IMR-90 (cell line): ENCODE measurements around the gene H19. TPM values are rescaled to one million over a fixed set of nuclear protein-coding genes. Genes with fewer than 3 reads are reported as not detected.

Source experiments
- ATAC-seq: fragments of 200-7000 bp; cut with Tn5 transposase; 2 replicates; pipeline ENCODE4 v1.9.1; 2020; ENCODE audit warnings: low read depth, mild to moderate bottlenecking, moderate library complexity
- BruUV-seq: library from RNA; stranded (reverse); fragments of 400-500 nt; replicated peaks from 2 replicates; lab custom pipeline; 2021; lab: Mats Ljungman, UMichigan
- CTCF ChIA-PET: fragments of 300-600 bp; formaldehyde crosslinking; extraction: SDS; loops from one replicate; lab custom pipeline; 2021; ENCODE audit warnings: antibody characterized with exemption; lab: Yijun Ruan, JAX
- POLR2A ChIA-PET: fragments of 300-600 bp; sonication (Branson Sonifier 250); formaldehyde crosslinking; loops from one replicate; lab custom pipeline; 2022; ENCODE audit warnings: antibody characterized with exemption; ENCODE audit not compliant: unreplicated experiment; lab: Charles Lee
- DNase-seq: peaks from one replicate; pipeline ENCODE4 v3.0.0; 2013
- H2AFZ ChIP-seq: replicated peaks from 2 replicates; pipeline ENCODE3; 2013; ENCODE audit warnings: low read length, mild to moderate bottlenecking; ENCODE audit not compliant: poor library complexity
- H2AK5ac ChIP-seq: 2 replicates; pipeline ENCODE4 v1.6.1; 2013; ENCODE audit warnings: low read depth, low read length, inconsistent platforms
- H2AK9ac ChIP-seq: replicated peaks from 2 replicates; pipeline ENCODE3; 2013; ENCODE audit warnings: mild to moderate bottlenecking, low read depth, low read length, moderate library complexity; ENCODE audit not compliant: poor library complexity
- H2BK120ac ChIP-seq: 2 replicates; pipeline ENCODE4 v1.6.1; 2013; ENCODE audit warnings: low read depth, low read length, inconsistent platforms
- H2BK15ac ChIP-seq: 3 replicates; pipeline ENCODE4 v1.6.1; 2013; ENCODE audit warnings: low read depth, low read length, inconsistent platforms
- H2BK20ac ChIP-seq: 2 replicates; pipeline ENCODE4 v1.6.1; 2013; ENCODE audit warnings: low read depth, mild to moderate bottlenecking, inconsistent platforms, low read length, moderate library complexity
- H2BK5ac ChIP-seq: 2 replicates; pipeline ENCODE4 v1.6.1; 2013; ENCODE audit warnings: mild to moderate bottlenecking, low read depth, low read length, inconsistent platforms; ENCODE audit not compliant: poor library complexity, severe bottlenecking
- H3K14ac ChIP-seq: replicated peaks from 2 replicates; pipeline ENCODE4 v1.6.1; 2013; ENCODE audit warnings: low read depth, low read length, inconsistent platforms
- H3K18ac ChIP-seq: 2 replicates; pipeline ENCODE4 v1.6.1; 2013; ENCODE audit warnings: low read depth, low read length, control low read depth
- H3K23ac ChIP-seq: 2 replicates; pipeline ENCODE4 v1.6.1; 2013; ENCODE audit warnings: low read depth, low read length, inconsistent platforms
- H3K27ac ChIP-seq: 2 replicates; pipeline ENCODE4 v1.5.1; 2013; ENCODE audit warnings: mild to moderate bottlenecking, control low read depth, low read length; ENCODE audit not compliant: insufficient read depth
- H3K27me3 ChIP-seq: 2 replicates; pipeline ENCODE4 v1.6.1; 2013; ENCODE audit warnings: low read length; ENCODE audit not compliant: control insufficient read depth, insufficient read depth
- H3K36me3 ChIP-seq: 2 replicates; pipeline ENCODE4 v1.6.1; 2013; ENCODE audit warnings: low read length, mixed read lengths; ENCODE audit not compliant: control insufficient read depth, insufficient read depth
- H3K4ac ChIP-seq: 2 replicates; pipeline ENCODE4 v1.6.1; 2013; ENCODE audit warnings: low read depth, low read length, inconsistent platforms
- H3K4me1 ChIP-seq: 2 replicates; pipeline ENCODE4 v1.6.1; 2013; ENCODE audit warnings: low read length, mixed read lengths; ENCODE audit not compliant: control insufficient read depth, insufficient read depth
- H3K4me2 ChIP-seq: 2 replicates; pipeline ENCODE4 v1.6.1; 2013; ENCODE audit warnings: low read depth, mild to moderate bottlenecking, control low read depth, low read length, moderate library complexity
- H3K4me3 ChIP-seq: 2 replicates; pipeline ENCODE4 v1.5.1; 2013; ENCODE audit warnings: low read depth, mild to moderate bottlenecking, control low read depth, low read length, moderate library complexity; ENCODE audit not compliant: insufficient read depth
- H3K56ac ChIP-seq: 2 replicates; pipeline ENCODE4 v1.6.1; 2013; ENCODE audit warnings: low read length, inconsistent platforms; ENCODE audit not compliant: insufficient read depth; ENCODE audit errors: extremely low read depth
- H3K79me1 ChIP-seq, 2 experiments: 2 replicates each; pipeline ENCODE4 v1.6.1; 2013; ENCODE audit warnings: low read length in 2 of 2, inconsistent platforms in 1 of 2, low read depth in 1 of 2
- H3K9ac ChIP-seq: 2 replicates; pipeline ENCODE4 v1.6.1; 2013; ENCODE audit warnings: low read depth, low read length, control low read depth
- H3K9me1 ChIP-seq: 2 replicates; pipeline ENCODE4 v1.6.1; 2013; ENCODE audit warnings: low read length, inconsistent platforms; ENCODE audit not compliant: insufficient read depth
- H3K9me3 ChIP-seq: 2 replicates; pipeline ENCODE4 v1.6.1; 2013; ENCODE audit warnings: low read length; ENCODE audit not compliant: control insufficient read depth, insufficient read depth
- H4K20me1 ChIP-seq: 2 replicates; pipeline ENCODE4 v1.6.1; 2013; ENCODE audit warnings: low read length, inconsistent platforms; ENCODE audit not compliant: insufficient read depth
- H4K5ac ChIP-seq: 2 replicates; pipeline ENCODE4 v1.6.1; 2013; ENCODE audit warnings: mild to moderate bottlenecking, low read depth, low read length, control low read depth
- H4K8ac ChIP-seq, 2 experiments: 2 replicates each; pipeline ENCODE4 v1.6.1; 2013; ENCODE audit warnings: low read depth in 2 of 2, low read length in 2 of 2, control low read depth in 1 of 2, inconsistent platforms in 1 of 2
- H4K91ac ChIP-seq: 2 replicates; pipeline ENCODE4 v1.6.1; 2013; ENCODE audit warnings: low read depth, low read length, inconsistent platforms; ENCODE audit not compliant: insufficient read depth
- BHLHE40 ChIP-seq: fragments of 150-350 bp; IDR thresholded peaks from 2 replicates; pipeline ENCODE4 v1.6.1; 2016; ENCODE audit warnings: mild to moderate bottlenecking, low read depth, low read length
- CEBPB ChIP-seq: IDR thresholded peaks from 2 replicates; pipeline ENCODE4 v1.6.1; 2012; ENCODE audit warnings: low read depth, low read length, improper control_type of control experiment
- CHD1 ChIP-seq: IDR thresholded peaks from 2 replicates; pipeline ENCODE4 v1.6.1; 2012; ENCODE audit warnings: low read depth, low read length, improper control_type of control experiment
- FOS ChIP-seq: fragments of 150-350 bp; IDR thresholded peaks from 2 replicates; pipeline ENCODE4 v1.6.1; 2016; ENCODE audit warnings: low read depth, low read length
- MAFK ChIP-seq: IDR thresholded peaks from 2 replicates; pipeline ENCODE4 v1.6.1; 2012; ENCODE audit warnings: low read depth, low read length, improper control_type of control experiment
- MAZ ChIP-seq: IDR thresholded peaks from 2 replicates; pipeline ENCODE4 v1.6.1; 2012; ENCODE audit warnings: low read depth, mild to moderate bottlenecking, low read length, improper control_type of control experiment, moderate library complexity, borderline replicate concordance
- MXI1 ChIP-seq: IDR thresholded peaks from 2 replicates; pipeline ENCODE4 v1.6.1; 2012; ENCODE audit warnings: low read depth, mild to moderate bottlenecking, low read length, moderate library complexity, borderline replicate concordance
- NFE2L2 ChIP-seq: fragments of 150-350 bp; IDR thresholded peaks from 2 replicates; pipeline ENCODE4 v1.6.1; 2016; ENCODE audit warnings: low read depth, mild to moderate bottlenecking, low read length
- POLR2A ChIP-seq: IDR thresholded peaks from 2 replicates; pipeline ENCODE4 v1.6.1; 2012; ENCODE audit warnings: mild to moderate bottlenecking, low read depth, low read length
- RAD21 ChIP-seq: IDR thresholded peaks from 2 replicates; pipeline ENCODE4 v1.6.1; 2012; ENCODE audit warnings: low read length, improper control_type of control experiment
- RCOR1 ChIP-seq: IDR thresholded peaks from 2 replicates; pipeline ENCODE4 v1.6.1; 2012; ENCODE audit warnings: mild to moderate bottlenecking, low read length, improper control_type of control experiment; ENCODE audit not compliant: insufficient replicate concordance
- RFX5 ChIP-seq: IDR thresholded peaks from 2 replicates; pipeline ENCODE4 v1.8.0; 2012; ENCODE audit warnings: low read depth, mild to moderate bottlenecking, low read length, moderate library complexity
- SMC3 ChIP-seq: fragments of 150-350 bp; IDR thresholded peaks from 2 replicates; pipeline ENCODE4 v1.6.1; 2016; ENCODE audit warnings: low read depth, mild to moderate bottlenecking, antibody characterized with exemption, low read length, moderate library complexity
- WGBS, 2 experiments: methylation state at CpG; one replicate each; pipeline versions ENCODE4 v1.1.5 to v1.1.7; 2013; ENCODE audit warnings: missing lambda C conversion rate in 2 of 2; ENCODE audit not compliant: insufficient read length in 1 of 2; ENCODE audit errors: extremely low coverage in 2 of 2; 5-methylcytosine and 5-hydroxymethylcytosine counted together
- dilution Hi-C: fragments of 300-500 bp; cut with HindIII; formaldehyde crosslinking; loops from one replicate; pipeline ENCODE4 v1.14.3; 2018; ENCODE audit warnings: low sequenced_read_pairs; ENCODE audit not compliant: unreplicated experiment
- in situ Hi-C: fragments of 300-500 bp; cut with MboI; formaldehyde crosslinking; loops from 3 replicates; pipeline ENCODE4 v1.14.3; 2019; ENCODE audit warnings: low sequenced_read_pairs, inconsistent platforms, mixed read lengths
- intact Hi-C: fragments of 100-400 bp; cut with micrococcal nuclease; formaldehyde crosslinking; loops from 2 replicates; pipeline ENCODE4 v1.10.0; 2022
- polyA plus RNA-seq, 3 experiments: library from polyadenylated mRNA; depleted of rRNA; stranded (reverse); fragments of >200 nt; gene quantifications; 2 replicates each; pipeline ENCODE4 v1.2.3, GENCODE V29; 2012; ENCODE audit warnings: low replicate concordance in 1 of 3
- total RNA-seq: library from RNA; depleted of rRNA; stranded (reverse); fragments of >200 nt; gene quantifications from 2 replicates; pipeline ENCODE4 v1.2.3, GENCODE V29; 2012
- TF ChIP-seq, protein P1 (sequence below): conservative IDR thresholded peaks from 2 replicates; pipeline ENCODE4 v1.5.1; 2012; ENCODE audit warnings: mild to moderate bottlenecking, low read depth, low read length, improper control_type of control experiment
- TF ChIP-seq, protein P2 (sequence below): fragments of 150-350 bp; IDR thresholded peaks from 2 replicates; pipeline ENCODE4 v1.6.1; 2017; ENCODE audit warnings: mild to moderate bottlenecking, antibody characterized with exemption, low read length, low read depth
- TF ChIP-seq, protein P3 (sequence below): fragments of 150-350 bp; IDR thresholded peaks from 2 replicates; pipeline ENCODE4 v1.6.1; 2016; ENCODE audit warnings: low read depth, mild to moderate bottlenecking, low read length, moderate library complexity, borderline replicate concordance

The H19 gene
- total and polyA plus RNA-seq, 2 of the 4 experiments (the other 2 are of a cell fraction): 0.41 TPM; not detected in 1

DNA sequence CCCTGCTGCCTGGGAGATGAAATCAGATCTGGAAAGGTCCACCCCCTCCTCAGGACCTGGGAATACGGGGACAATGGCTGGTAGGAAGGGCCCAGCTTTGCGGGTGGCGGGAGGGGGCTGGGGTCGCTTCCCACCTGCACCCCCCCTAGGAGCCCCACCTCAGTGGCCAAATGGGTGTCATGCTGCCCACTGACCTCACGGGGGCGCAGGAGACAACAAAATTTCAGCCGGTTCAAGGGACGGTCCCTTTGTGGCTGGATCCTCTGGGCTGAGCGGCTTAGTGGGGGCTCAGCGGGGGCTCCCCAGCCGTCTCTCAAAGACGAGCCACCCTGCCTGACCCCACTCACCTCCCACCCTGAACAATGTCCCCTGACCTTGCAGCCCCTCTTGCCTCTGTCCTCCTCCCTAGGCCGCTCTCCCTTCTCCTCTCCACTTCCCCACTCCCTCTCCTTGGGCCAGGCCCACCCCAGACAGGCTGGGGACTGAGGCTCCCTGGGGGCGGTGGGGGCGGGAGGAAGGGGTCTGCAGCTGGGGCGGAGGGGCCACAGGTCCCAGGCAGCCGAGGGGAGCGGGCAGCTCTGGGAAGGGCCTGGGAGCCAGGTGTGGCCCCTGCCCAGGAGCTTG, 39.3 kb upstream of the H19 start:
- Histone ChIP-seq H3K79me1 (no peaks in the 10 kb centered on the region), H2AK5ac (no peak overlapping the region), H3K23ac (no peak overlapping the region), H3K18ac (no peak overlapping the region), H3K14ac (no peak overlapping the region), H3K27me3 (no peaks in the 10 kb centered on the region), H4K91ac (no peak overlapping the region), H2BK120ac (no peak overlapping the region), H3K4me1 (no peaks in the 10 kb centered on the region), H2AFZ (no peak overlapping the region), H2BK15ac (no peak overlapping the region), H2AK9ac (no peak overlapping the region), H3K27ac (no peak overlapping the region), H3K9me3 (no peaks in the 10 kb centered on the region), H4K20me1 (no peaks in the 10 kb centered on the region), H2BK20ac (no peak overlapping the region), H3K4me3 (no peak overlapping the region), H3K9ac (no peak overlapping the region), H3K56ac (no peak overlapping the region), H3K4ac (no peak overlapping the region), H2BK5ac (no peak overlapping the region), H3K4me2 (no peak overlapping the region), H4K8ac (no peak overlapping the region), H3K36me3 (no peaks in the 10 kb centered on the region), H3K9me1 (no peaks in the 10 kb centered on the region), H4K5ac (no peak overlapping the region)
- dilution Hi-C loops (no loop called here), intact Hi-C loops (no loop called here), in situ Hi-C loops (no loop called here)
- ATAC-seq: peak; percentile 88
- TF ChIP-seq MAZ: no peak
- TF ChIP-seq NFE2L2: no peak
- TF ChIP-seq CHD1: no peak
- TF ChIP-seq MAFK: no peak
- TF ChIP-seq BHLHE40: no peak
- TF ChIP-seq, protein P1, sequence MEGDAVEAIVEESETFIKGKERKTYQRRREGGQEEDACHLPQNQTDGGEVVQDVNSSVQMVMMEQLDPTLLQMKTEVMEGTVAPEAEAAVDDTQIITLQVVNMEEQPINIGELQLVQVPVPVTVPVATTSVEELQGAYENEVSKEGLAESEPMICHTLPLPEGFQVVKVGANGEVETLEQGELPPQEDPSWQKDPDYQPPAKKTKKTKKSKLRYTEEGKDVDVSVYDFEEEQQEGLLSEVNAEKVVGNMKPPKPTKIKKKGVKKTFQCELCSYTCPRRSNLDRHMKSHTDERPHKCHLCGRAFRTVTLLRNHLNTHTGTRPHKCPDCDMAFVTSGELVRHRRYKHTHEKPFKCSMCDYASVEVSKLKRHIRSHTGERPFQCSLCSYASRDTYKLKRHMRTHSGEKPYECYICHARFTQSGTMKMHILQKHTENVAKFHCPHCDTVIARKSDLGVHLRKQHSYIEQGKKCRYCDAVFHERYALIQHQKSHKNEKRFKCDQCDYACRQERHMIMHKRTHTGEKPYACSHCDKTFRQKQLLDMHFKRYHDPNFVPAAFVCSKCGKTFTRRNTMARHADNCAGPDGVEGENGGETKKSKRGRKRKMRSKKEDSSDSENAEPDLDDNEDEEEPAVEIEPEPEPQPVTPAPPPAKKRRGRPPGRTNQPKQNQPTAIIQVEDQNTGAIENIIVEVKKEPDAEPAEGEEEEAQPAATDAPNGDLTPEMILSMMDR: no peak
- no peak for TF ChIP-seq MXI1
- no peak for TF ChIP-seq CEBPB
- TF ChIP-seq SMC3: no peak
- no peak for TF ChIP-seq RAD21
- TF ChIP-seq FOS: no peak
- TF ChIP-seq, protein P2, sequence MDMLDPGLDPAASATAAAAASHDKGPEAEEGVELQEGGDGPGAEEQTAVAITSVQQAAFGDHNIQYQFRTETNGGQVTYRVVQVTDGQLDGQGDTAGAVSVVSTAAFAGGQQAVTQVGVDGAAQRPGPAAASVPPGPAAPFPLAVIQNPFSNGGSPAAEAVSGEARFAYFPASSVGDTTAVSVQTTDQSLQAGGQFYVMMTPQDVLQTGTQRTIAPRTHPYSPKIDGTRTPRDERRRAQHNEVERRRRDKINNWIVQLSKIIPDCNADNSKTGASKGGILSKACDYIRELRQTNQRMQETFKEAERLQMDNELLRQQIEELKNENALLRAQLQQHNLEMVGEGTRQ: no peak
- no peak for TF ChIP-seq POLR2A
- TF ChIP-seq RFX5: no peak
- TF ChIP-seq, protein P3, sequence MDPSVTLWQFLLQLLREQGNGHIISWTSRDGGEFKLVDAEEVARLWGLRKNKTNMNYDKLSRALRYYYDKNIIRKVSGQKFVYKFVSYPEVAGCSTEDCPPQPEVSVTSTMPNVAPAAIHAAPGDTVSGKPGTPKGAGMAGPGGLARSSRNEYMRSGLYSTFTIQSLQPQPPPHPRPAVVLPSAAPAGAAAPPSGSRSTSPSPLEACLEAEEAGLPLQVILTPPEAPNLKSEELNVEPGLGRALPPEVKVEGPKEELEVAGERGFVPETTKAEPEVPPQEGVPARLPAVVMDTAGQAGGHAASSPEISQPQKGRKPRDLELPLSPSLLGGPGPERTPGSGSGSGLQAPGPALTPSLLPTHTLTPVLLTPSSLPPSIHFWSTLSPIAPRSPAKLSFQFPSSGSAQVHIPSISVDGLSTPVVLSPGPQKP: no peak
- TF ChIP-seq RCOR1: no peak
- POLR2A ChIA-PET: interaction anchor here (0.6 kb wide), 1 partner anchor 101 kb away, joined by 15 read pairs; no protein-coding TSS in a partner anchor
- BruUV-seq: no TSS peak
- DNase-seq: no peak
- CTCF ChIA-PET: interaction anchor here (4.9 kb wide), 1 partner anchor 114 kb away, joined by 98 read pairs; no protein-coding TSS in a partner anchor
- no CpG with 5 or more reads among the region's 18 CpGs for WGBS, 2 experiments
